ENCODE data around the gene DST. TPM values are rescaled to one million over a fixed set of nuclear protein-coding genes. Genes with fewer than 3 reads are reported as not detected.
A peak's percentile ranks its signal among the peaks of the same experiment; 100 is the strongest.

Gene DST
- polyA plus RNA-seq, 6 donors from 2014 or later, result 0.24 TPM; not detected in 5

DNA sequence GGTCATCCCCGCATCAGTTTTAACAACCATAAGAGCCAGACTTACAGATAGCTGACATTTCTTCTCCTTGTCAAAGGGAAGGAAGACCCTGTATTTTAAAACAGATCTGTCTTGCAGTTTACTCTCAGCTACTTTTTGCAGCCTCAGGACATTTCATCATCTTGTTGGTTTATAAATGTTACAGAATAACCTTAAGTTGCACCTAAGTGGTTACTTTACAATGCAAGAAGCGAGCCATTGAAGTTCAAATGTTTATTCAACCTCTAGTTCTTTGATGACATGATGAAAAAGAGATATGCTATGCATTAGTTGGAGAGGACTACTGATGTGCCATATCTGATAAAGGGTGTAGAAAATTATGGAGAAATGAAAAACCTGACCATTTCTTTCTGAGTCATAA is 207.4 kb downstream of the DST start:
- ATAC-seq (ENCODE audit: low read depth in 2 of 2) (no peak), DNase-seq (no peak)
- Mint-ChIP-seq H3K4me3 (no peak overlapping the region), H3K27me3 (peaks cover 0 to 11% (median 9%) of the 10 kb centered on the region in 3 donors), H3K36me3 (no peaks in the 10 kb centered on the region), H3K4me1 (no peaks in the 10 kb centered on the region), H3K9me3 (peaks cover 0 to 17% (median 5%) of the 10 kb centered on the region in 7 donors), H3K27ac (no peak overlapping the region)

DNA sequence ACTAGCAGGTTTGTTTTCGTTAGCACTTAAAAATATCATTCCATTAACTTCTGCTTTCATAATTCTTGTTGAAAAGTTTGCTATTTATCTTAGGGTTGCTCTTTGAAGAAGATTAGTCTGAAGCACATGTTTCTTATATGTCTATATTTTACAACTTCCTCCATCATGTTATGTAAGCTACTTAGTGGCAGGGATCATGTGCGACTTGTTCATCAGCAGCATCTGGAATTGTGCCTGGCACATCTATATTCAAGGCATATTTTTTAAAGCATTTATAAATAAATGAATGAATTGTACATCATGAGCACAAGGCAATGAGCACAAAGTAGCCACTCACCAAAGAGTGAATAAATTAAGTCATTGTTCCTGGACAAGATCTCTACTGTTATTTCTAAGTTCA is 208.1 kb downstream of the DST start:
- Mint-ChIP-seq H3K27ac (no peak overlapping the region), H3K4me3 (no peak overlapping the region), H3K4me1 (no peaks in the 10 kb centered on the region), H3K36me3 (no peaks in the 10 kb centered on the region), H3K27me3 (peaks cover 0 to 11% (median 9%) of the 10 kb centered on the region in 3 donors), H3K9me3 (peaks cover under 1 to 13% (median 6%) of the 10 kb centered on the region in 7 donors)
- DNase-seq, result no peak
- no peak for ATAC-seq (ENCODE audit: low read depth in 2 of 2)

DNA sequence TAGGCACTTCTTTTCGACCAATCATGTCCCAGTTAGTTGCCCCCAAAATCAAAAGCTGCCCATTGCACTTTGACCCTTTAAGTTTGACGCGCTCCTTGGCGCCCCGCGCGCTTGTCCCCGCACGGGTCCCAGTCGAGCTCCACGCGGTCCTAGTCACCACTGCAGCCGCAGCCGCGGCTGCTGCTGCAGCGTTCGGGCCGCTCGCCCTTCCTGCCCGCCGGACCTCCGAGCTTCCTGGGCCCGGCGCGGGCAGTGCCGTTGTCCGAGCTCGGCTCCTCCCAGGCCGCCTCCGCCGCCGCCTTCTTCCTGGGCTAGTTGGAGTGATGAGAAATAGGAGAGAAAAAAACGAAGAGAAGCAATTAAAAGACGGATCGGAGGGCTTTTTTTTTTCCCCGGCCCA is 209.6 kb downstream of the DST start:
- Mint-ChIP-seq H3K36me3 (no peaks in the 10 kb centered on the region), H3K4me1 (no peaks in the 10 kb centered on the region), H3K4me3 (no peak overlapping the region), H3K27me3 (peaks cover 0 to 9% (median 8%) of the 10 kb centered on the region in 3 donors), H3K9me3 (peaks cover 0 to 9% (median 3%) of the 10 kb centered on the region in 7 donors), H3K27ac (no peak overlapping the region)
- no peak for DNase-seq
- ATAC-seq (ENCODE audit: low read depth in 2 of 2), result no peak

DNA sequence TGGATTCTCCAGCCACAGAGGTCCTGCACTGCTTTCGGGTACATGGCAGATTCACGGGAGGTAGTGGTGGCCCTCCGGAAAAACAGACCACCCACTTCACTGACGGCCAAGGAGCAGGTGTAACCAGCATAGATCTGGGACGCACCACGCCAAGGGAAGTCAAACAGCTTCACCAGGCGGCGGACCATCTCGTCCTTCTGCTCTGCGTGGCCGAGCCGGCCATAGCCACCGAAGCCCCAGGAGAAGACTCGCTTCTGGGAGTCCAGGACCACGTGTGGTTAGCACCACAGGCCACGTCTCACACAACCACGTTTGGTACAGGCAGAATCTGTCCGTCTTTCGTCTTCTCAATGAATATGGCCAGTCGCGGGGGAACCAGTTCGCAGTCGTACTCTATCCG is 210.5 kb downstream of the DST start:
- Mint-ChIP-seq H3K27ac (no peak overlapping the region), H3K4me1 (no peaks in the 10 kb centered on the region), H3K9me3 (peaks cover 1 to 12% (median 6%) of the 10 kb centered on the region in 7 donors), H3K36me3 (no peaks in the 10 kb centered on the region), H3K27me3 (peaks cover 0 to 9% (median 5%) of the 10 kb centered on the region in 3 donors), H3K4me3 (peak overlapping the region in 1 of 8 donors; percentile 5)
- no peak for DNase-seq
- no peak for ATAC-seq (ENCODE audit: low read depth in 2 of 2)

DNA sequence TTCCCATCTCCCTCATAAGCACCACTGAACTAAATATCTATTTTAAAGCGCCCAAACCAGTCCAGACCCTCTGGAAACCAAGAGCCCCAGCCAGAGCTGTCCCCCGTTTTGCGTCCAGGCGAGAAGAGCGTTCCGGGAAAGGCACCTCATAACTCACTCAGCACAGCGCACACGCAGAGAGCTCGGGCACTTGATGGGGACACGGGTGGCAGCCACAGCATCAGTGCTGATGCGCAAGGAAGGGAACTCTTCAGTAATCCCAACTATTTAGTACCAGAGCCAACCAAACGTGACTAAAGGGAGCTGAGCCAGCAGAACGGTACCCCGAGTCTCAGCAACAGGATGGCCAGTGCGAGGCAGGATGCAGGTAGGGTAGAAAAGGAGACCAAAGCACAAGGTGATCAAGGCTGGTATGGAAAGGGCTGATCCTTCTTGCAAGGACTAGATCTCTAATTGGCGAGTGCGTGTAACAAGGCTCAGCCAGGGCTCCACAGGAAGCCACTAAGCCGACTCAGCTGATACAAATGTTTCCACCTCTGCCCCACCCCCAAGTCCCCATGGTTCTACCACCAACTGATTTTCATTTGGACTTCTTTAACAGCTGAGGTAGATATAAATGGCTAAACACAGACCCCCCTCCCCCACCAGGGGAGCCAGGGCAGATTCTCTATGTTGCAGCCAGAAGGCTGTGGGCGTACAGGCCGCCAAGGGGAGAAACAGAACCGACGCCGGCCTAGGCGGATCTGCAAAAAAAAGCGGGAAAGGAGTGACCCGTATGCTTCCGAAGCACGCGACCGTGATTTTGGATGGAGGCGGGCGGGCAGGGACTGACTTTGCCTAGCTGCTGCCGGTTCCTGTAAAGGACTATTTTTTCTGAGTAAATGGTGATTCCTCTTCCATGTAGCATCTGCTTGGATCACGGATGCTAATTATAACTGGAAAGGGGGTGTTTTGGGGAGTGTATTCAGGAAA is 211.8 kb downstream of the DST start:
- H3K27me3 Mint-ChIP-seq, result peaks cover 0 to 6% (median 0%) of the 10 kb centered on the region in 3 donors
- DNase-seq (no peak), ATAC-seq (ENCODE audit: low read depth in 2 of 2) (no peak)
- no peak overlapping the region for H3K4me3 Mint-ChIP-seq
- no peaks in the 10 kb centered on the region for H3K4me1 Mint-ChIP-seq
- H3K27ac Mint-ChIP-seq, result no peak overlapping the region
- H3K9me3 Mint-ChIP-seq, result peaks cover 3 to 18% (median 10%) of the 10 kb centered on the region in 7 donors
- no peaks in the 10 kb centered on the region for H3K36me3 Mint-ChIP-seq

DNA sequence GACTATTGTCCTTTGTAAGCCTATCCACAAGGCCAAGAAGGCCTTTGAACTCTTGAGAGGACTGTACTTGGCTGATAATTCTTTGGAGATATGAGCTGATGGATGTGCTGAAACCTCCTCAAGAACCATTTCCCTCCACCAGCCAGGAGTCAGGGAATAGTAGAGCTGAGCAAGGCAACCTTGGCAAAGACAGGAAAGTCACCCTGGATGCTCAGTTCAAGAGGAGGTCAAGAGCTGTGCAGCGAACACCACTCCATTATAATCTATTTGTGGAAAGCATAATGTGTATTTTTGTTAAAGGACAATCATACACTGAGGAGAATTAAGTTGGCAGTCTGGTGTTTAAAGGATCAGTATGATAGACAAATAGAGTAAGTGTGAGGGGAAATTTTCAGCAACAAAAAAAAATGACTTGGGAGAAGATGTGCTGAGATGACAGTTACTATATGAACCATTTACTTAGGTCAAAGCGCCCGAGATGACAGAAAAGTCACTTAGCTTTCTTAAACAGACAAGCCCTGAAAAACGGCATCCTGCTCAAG is 218.1 kb downstream of the DST start:
- H3K4me1 Mint-ChIP-seq, result no peaks in the 10 kb centered on the region
- H3K27me3 Mint-ChIP-seq, result peaks cover 0 to 10% (median 7%) of the 10 kb centered on the region in 3 donors
- H3K9me3 Mint-ChIP-seq, result peaks cover under 1 to 18% (median 11%) of the 10 kb centered on the region in 7 donors
- H3K36me3 Mint-ChIP-seq, result no peaks in the 10 kb centered on the region
- ATAC-seq (ENCODE audit: low read depth in 2 of 2) (no peak), DNase-seq (no peak)
- no peak overlapping the region for H3K27ac Mint-ChIP-seq
- H3K4me3 Mint-ChIP-seq, result no peak overlapping the region

DNA sequence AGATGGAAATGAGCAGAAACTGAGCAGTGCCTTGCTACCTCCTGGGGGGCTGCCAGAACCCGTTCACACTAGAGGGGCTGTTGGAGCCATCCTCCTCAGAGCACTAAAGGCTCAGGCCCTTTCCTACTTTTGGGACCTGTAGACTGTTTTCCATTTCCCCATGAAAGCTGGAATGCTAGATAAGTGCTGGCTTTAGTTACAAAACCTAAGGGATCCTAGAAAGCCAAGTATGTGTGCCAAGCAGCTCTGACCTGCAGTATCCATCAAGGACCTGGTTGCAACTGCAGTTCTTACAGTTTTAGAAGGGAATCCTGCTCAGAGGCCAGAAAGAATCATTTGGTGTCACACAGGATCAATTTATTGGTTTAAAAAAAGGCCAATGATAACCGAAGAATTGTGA is 218.6 kb downstream of the DST start:
- H3K36me3 Mint-ChIP-seq, result no peaks in the 10 kb centered on the region
- no peak for ATAC-seq (ENCODE audit: low read depth in 2 of 2)

DNA sequence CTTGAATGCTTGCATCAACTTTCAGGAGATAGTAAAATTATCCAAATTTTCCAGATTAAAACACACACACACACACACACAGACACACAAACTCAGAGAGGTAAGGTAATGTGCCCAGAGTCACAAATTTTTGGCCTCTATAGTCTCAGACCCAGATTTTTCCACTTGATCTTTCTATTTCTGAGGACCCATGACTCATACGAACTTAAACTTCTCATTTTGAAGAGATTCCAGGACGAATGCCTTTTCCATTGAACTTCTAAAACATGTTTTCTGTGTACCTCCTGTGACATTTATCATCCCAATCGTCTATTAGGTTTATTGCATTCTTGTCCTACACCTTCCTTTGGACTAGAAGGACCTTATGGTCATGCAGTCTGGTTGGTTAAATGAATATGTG is 222.4 kb downstream of the DST start:
- ATAC-seq (ENCODE audit: low read depth in 2 of 2), result no peak
- Mint-ChIP-seq H3K9me3 (peaks cover 0 to 13% (median under 1%) of the 10 kb centered on the region in 7 donors), H3K4me3 (no peak overlapping the region), H3K27me3 (peaks cover 0 to 16% (median 0%) of the 10 kb centered on the region in 3 donors), H3K36me3 (no peaks in the 10 kb centered on the region), H3K4me1 (no peaks in the 10 kb centered on the region), H3K27ac (no peak overlapping the region)
- DNase-seq, result no peak

More for the DNA sequence above, 218.6 kb downstream of the DST start:
- DNase-seq, result no peak
- Mint-ChIP-seq H3K4me1 (no peaks in the 10 kb centered on the region), H3K27me3 (peaks cover 0 to 10% (median 7%) of the 10 kb centered on the region in 3 donors), H3K27ac (no peak overlapping the region), H3K4me3 (no peak overlapping the region), H3K9me3 (peaks cover 0 to 18% (median 11%) of the 10 kb centered on the region in 7 donors)

DNA sequence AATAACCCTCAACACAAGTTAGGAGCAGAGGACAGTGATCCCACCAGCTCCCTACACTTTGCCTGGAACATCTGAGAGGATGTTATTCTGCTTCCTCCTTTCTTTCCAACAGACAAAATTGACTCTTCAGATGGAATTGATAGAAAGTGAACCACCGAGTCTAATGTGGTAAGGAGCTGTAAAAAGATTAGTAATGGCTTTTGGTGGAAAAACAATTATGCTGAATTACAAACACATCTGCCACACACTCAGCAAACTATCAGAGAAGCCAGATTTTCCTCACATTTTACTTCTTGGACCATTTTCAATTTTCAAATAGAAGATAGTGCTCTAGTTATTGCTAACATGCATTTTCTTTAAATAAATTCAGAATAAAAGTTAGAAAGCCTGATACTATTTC is 223.5 kb downstream of the DST start:
- H3K4me3 Mint-ChIP-seq, result no peak overlapping the region
- H3K27me3 Mint-ChIP-seq, result peaks cover 0 to 12% (median 0%) of the 10 kb centered on the region in 3 donors
- no peak overlapping the region for H3K27ac Mint-ChIP-seq
- H3K36me3 Mint-ChIP-seq, result no peaks in the 10 kb centered on the region
- ATAC-seq (ENCODE audit: low read depth in 2 of 2) (no peak), DNase-seq (no peak)
- peaks cover 0 to 13% (median 0%) of the 10 kb centered on the region in 7 donors for H3K9me3 Mint-ChIP-seq
- no peaks in the 10 kb centered on the region for H3K4me1 Mint-ChIP-seq

DNA sequence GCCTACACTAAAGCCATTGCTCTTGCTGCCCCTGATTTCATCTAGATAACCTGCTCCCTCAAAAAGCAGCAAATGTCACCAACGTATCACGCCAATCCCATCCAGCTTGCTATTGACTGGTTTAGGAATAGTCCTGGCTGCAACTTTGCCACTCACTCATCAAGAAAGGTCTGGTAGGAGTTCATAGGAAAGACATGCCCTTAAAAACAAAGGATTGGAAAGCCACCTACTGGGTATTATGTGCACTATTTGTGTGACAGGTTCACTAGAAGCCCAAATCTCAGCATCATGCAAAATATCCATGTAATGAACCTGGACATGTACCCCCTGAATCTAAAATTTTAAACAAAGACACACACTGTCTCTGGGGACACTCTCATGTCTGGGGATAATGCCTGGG is 224.9 kb downstream of the DST start:
- H3K9me3 Mint-ChIP-seq, result peaks cover 0 to 13% (median 0%) of the 10 kb centered on the region in 7 donors
- ATAC-seq (ENCODE audit: low read depth in 2 of 2) (no peak), DNase-seq (no peak)
- peak overlapping the region in 1 of 6 donors; percentile 16 for H3K27ac Mint-ChIP-seq
- no peaks in the 10 kb centered on the region for H3K4me1 Mint-ChIP-seq
- peaks cover 0 to 12% (median 0%) of the 10 kb centered on the region in 3 donors for H3K27me3 Mint-ChIP-seq
- H3K4me3 Mint-ChIP-seq, result no peak overlapping the region
- H3K36me3 Mint-ChIP-seq, result no peaks in the 10 kb centered on the region

DNA sequence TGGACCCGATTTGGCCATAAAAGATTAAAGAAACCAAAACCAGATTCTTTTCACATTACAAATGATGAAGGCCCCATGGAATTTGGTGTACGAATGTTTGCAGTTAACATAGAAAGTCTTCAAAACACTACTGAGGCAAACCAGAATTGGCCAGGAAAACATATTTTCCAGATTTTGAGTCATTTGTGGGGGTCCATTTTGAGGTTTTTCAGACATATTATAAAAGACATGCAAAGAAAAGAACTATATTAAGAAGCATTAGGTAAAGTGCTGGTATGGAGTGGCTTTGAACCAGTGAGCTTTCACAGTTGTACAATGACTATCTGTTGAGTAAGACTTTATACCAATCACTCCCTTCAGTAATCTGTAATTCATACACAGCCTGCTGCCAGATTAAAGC is 226.4 kb downstream of the DST start:
- no peak for DNase-seq
- Mint-ChIP-seq H3K27ac (no peak overlapping the region), H3K36me3 (no peaks in the 10 kb centered on the region), H3K4me1 (no peaks in the 10 kb centered on the region), H3K9me3 (peaks cover 0 to 3% (median 0%) of the 10 kb centered on the region in 7 donors), H3K27me3 (peaks cover 0 to 7% (median 6%) of the 10 kb centered on the region in 3 donors), H3K4me3 (no peak overlapping the region)
- ATAC-seq (ENCODE audit: low read depth in 2 of 2), result no peak

DNA sequence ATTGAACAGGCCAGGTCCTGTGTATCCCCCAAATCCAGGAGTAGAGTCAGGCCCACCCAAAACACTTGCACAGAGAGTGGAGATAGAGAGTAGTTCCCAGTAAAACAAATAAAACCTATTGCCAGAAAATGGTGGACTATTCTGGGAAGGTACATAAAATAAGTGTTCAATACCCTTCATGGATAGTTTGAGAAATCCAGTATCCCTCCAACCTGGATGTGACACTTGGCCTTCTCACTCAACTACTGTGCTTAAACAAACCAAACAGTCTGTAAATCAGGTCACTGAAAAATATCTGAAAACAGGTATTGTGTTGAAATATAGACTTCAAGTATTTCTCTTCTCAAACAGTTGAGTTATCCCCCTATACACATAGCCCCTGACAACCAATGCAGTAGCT is 233.7 kb downstream of the DST start:
- Mint-ChIP-seq H3K4me3 (no peak overlapping the region), H3K27ac (no peak overlapping the region), H3K36me3 (no peaks in the 10 kb centered on the region), H3K9me3 (peaks cover 0 to 2% (median 0%) of the 10 kb centered on the region in 7 donors), H3K27me3 (peaks cover 5 to 18% (median 15%) of the 10 kb centered on the region in 3 donors), H3K4me1 (no peaks in the 10 kb centered on the region)
- ATAC-seq (ENCODE audit: low read depth in 2 of 2) (no peak), DNase-seq (no peak)
